AG04450 (cell line): ENCODE data around the gene SLC66A2. TPM values are rescaled to one million over a fixed set of nuclear protein-coding genes. Genes with fewer than 3 reads are reported as not detected.

Experiments
- CTCF ChIA-PET: fragments of 300-600, 350-600 bp; formaldehyde crosslinking; extraction: SDS; loops from one replicate; lab custom pipeline; 2022; ENCODE audit warnings: antibody characterized with exemption, inconsistent platforms; lab: Charles Lee
- POLR2A ChIA-PET: fragments of 350-600 bp; formaldehyde crosslinking; extraction: SDS; loops from one replicate; lab custom pipeline; 2021; ENCODE audit warnings: antibody characterized with exemption, inconsistent platforms; lab: Yijun Ruan, JAX
- DNase-seq: peaks from one replicate; pipeline ENCODE4 v3.0.0-alpha.2; 2011; ENCODE audit warnings: low read depth, low spot score
- H3K27ac ChIP-seq: one replicate; pipeline ENCODE4 v1.5.1; 2012; ENCODE audit warnings: low read depth, low read length, control low read depth
- H3K27me3 ChIP-seq: one replicate; pipeline ENCODE4 v1.6.0; 2012; ENCODE audit warnings: low read length; ENCODE audit not compliant: control insufficient read depth, insufficient read depth
- H3K4me3 ChIP-seq: 2 replicates; pipeline ENCODE4 v1.5.1; 2011; ENCODE audit warnings: mild to moderate bottlenecking, low read depth, low read length, control low read depth
- H3K9me3 ChIP-seq: 2 replicates; pipeline ENCODE4 v1.5.1; 2012; ENCODE audit warnings: low read length; ENCODE audit not compliant: control insufficient read depth, insufficient read depth
- polyA plus RNA-seq: library from polyadenylated mRNA; depleted of rRNA; stranded (reverse); fragments of >200 nt; gene quantifications from 2 replicates; pipeline ENCODE4 v1.2.3, GENCODE V29; 2011
- TF ChIP-seq, protein P1 (sequence below): IDR thresholded peaks from 2 replicates; pipeline ENCODE4 v1.5.1; 2011; ENCODE audit warnings: low read depth, low read length, control low read depth, inconsistent platforms

SLC66A2 gene
- polyA plus RNA-seq, 1 experiment: 13.9 TPM

DNA sequence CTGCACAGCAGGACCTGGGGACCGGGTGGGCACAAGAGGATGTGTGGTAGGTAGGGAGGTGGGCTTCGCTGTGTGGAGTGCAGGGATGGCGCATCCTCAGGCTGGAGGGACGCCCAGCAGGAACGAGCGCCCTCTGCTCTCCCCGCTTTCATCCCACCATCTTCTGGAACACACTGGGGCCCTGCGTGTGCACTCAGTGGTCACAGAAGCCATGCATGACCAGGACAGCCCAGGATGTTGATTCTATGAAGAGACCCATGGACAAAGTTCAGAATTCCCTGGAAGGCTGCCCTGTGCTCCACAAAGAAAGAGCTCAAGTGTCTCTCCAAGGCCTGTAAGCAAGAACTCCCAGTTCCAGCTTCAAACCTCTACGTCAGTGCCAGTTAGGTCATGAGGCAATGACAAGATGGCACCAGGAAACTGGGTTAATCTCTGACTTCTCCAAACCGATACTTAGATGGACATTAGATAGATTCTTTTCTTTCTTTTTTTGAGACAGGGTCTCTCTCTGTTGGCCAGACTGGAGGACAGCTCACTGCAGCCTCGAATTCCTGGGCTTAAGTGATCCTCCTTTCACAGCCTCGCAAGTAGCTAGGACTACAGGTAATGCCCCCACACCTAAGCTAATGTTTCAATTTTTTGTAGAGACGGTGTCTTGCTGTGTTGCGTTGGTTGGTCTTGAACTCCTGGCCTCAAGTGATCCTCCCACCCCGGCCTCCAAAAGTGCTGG lies 3.4 kb downstream of the SLC66A2 start:
- Histone ChIP-seq H3K9me3 (no peaks in the 10 kb centered on the region; the same call in 1 of the 2 replicates), H3K4me3 (no peak overlapping the region), H3K27me3 (no peaks in the 10 kb centered on the region), H3K27ac (no peak overlapping the region)
- ChIA-PET CTCF (no interaction called here), POLR2A (no interaction called here)
- no peak for DNase-seq
- TF ChIP-seq, protein P1, sequence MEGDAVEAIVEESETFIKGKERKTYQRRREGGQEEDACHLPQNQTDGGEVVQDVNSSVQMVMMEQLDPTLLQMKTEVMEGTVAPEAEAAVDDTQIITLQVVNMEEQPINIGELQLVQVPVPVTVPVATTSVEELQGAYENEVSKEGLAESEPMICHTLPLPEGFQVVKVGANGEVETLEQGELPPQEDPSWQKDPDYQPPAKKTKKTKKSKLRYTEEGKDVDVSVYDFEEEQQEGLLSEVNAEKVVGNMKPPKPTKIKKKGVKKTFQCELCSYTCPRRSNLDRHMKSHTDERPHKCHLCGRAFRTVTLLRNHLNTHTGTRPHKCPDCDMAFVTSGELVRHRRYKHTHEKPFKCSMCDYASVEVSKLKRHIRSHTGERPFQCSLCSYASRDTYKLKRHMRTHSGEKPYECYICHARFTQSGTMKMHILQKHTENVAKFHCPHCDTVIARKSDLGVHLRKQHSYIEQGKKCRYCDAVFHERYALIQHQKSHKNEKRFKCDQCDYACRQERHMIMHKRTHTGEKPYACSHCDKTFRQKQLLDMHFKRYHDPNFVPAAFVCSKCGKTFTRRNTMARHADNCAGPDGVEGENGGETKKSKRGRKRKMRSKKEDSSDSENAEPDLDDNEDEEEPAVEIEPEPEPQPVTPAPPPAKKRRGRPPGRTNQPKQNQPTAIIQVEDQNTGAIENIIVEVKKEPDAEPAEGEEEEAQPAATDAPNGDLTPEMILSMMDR: no peak

DNA sequence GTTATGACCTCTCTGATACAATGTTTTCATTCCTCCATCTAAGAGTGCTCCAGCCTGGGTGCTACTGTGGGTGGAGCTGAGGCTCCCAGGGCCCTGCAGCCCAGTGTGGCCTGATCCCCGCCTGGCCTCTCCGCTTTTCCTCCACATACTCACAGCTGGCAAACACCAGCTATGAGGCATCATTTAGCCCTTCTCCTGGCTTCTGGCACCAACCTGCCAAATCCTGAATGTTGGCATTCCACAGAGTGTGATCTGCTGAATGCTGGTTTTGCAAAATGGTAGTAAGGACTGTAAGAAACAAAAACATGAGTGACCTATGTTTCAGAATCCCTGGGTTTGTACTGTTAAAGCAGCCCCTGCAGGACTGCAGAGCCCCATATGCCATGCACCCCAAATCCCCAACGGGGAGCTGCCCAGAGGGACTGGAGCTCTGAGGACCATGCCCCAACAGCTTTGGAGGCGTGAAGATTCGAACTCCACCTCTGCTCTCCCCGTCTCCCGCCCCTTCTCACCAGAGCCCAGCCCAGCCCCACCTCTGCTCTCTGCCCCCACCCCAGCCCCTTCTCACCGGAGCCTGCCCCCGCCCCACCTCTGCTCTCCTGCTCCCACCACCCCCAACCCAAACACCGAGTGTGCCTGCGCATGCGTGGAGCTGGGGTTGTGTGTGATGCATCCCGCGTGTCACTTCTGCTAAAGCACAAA lies 4.2 kb downstream of the SLC66A2 start:
- H3K27ac ChIP-seq: no peak overlapping the region
- TF ChIP-seq, protein P1: no peak
- no peaks in the 10 kb centered on the region for H3K27me3 ChIP-seq
- CTCF ChIA-PET: no interaction called here
- no peaks in the 10 kb centered on the region; the same call in 1 of the 2 replicates for H3K9me3 ChIP-seq
- DNase-seq: no peak
- POLR2A ChIA-PET: no interaction called here
- H3K4me3 ChIP-seq: no peak overlapping the region

DNA sequence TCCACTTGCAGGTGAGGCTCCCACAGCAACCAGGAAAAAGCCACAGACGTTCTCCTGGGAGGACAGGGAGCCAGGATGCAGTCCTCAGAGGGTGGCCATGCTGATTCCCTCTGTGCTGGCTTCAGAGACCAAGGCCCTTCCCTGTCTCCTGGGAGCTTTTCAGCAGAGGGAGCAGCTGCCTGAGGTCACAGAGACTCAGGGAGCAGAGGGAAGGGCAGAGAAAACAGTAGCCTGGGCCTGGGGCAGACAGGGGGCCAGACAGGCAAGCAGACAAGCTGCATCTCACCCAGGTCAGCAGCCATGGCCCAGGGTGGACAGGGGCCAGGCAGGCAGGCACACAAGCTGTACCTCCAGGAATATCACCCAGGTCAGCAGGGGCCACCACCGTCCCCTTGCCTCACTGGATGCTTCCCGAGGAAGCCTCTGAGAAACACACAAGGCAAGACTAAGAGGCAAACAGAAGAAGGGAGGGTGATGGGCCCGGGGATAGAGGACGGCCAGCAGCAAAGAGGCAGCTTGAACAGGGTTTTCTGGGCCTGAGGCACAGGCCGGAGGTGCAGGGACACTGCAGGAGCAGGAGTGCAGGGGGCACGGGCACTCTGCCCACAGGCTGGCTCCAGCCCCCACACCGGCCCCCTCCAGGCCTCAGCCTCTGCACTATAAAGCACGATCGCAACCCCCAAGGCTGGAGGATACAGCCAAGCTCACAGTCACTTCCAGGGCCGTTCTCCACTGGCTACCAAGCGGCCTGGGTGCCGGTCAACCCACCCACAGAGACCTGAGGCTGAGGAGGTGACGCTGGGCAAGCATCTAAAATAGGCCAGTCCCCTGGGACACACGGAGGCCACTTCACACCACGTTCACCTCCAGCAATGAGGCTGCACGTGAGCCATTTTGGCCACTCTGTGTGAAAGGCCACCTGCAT lies 6.1 kb downstream of the SLC66A2 start:
- Histone ChIP-seq H3K27ac (no peak overlapping the region), H3K4me3 (no peak overlapping the region), H3K9me3 (no peaks in the 10 kb centered on the region; the same call in 1 of the 2 replicates), H3K27me3 (no peaks in the 10 kb centered on the region)
- TF ChIP-seq, protein P1: no peak
- no peak for DNase-seq
- CTCF ChIA-PET: no interaction called here
- POLR2A ChIA-PET: no interaction called here

DNA sequence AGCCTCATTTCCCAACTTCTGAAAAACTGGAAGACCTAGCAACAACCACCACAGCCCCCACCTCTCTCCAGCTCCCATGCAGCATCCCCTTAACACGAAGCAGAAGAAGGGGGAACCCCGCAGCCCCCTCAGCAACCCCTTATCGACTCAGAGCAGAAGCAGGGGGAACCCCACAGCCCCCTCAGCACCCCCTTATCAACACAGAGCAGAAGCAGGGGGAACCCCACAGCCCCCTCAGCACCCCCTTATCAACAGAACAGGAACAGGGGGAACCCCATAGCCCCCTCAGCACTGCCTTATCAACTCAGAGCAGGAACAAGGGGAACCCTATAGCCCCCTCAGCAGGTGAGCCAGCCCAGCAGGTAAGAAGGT lies 6.7 kb downstream of the SLC66A2 start:
- Histone ChIP-seq H3K4me3 (no peak overlapping the region), H3K27me3 (no peaks in the 10 kb centered on the region), H3K27ac (no peak overlapping the region), H3K9me3 (no peaks in the 10 kb centered on the region; the same call in 1 of the 2 replicates)
- no peak for DNase-seq
- TF ChIP-seq, protein P1: no peak
- POLR2A ChIA-PET: no interaction called here
- CTCF ChIA-PET: no interaction called here
